GM21717 (cell line): Measurements from ENCODE around the gene KAZN.

Source experiments
- ATAC-seq: cut with Tn5 transposase; IDR thresholded peaks from one replicate; pipeline ENCODE4 v1.9.1; 2021; ENCODE audit warnings: mild to moderate bottlenecking, moderate library complexity; ENCODE audit not compliant: unreplicated experiment

The KAZN gene

DNA sequence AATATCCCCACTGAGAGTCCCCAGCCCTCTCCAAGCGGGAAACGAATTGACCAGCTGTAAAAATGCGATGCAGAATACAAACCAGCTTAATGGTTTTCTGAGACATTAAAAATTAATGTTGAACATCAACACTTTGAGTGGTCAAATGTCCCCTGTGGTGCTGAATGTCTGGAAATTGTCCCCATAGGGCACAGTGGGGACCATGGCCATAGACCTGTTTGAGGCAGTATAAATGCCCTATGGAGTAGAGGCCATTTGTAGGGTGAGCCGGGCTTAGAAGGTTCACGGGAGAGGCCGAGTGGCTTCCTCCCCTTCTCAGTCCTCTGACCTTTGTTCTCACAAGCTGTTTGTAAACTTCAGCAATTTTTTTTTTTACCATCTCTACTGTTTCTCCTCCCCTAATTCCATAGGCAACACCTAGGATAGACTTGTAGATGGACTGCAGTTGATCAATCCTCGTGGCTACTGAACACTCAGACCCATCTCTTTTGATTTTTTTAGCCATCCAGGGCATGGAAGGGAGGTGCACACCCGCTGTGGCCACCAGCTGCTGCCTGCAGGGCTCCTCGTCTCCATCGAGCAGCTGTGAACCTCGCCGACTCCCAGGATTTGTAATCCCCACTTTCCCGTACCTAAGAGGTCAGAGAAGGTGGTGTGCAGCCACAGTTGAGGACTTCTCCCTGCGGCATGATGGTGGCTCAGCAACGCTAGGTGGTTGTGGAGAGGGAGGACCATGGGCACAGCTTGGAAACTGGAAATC lies 41.0 kb downstream of the KAZN start:
- no peak for ATAC-seq

DNA sequence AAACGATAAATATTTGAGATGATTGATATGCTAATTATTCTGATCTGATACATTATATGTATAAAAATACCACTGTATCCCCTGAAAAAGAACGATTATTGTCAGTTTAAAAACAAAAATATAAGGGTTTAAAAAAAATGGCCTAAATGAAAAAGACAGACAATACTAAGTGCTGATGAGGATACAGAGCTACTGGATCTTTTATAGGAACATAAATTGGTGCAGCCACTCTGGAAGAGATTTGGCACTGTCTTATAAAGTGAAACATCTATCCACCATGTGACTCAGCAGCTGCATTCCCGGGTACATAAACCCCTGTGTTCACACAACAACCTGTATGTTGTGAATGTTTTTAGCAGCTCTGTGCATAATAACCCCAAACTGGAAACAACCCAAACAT lies 44.2 kb downstream of the KAZN start:
- ATAC-seq, result no peak

DNA sequence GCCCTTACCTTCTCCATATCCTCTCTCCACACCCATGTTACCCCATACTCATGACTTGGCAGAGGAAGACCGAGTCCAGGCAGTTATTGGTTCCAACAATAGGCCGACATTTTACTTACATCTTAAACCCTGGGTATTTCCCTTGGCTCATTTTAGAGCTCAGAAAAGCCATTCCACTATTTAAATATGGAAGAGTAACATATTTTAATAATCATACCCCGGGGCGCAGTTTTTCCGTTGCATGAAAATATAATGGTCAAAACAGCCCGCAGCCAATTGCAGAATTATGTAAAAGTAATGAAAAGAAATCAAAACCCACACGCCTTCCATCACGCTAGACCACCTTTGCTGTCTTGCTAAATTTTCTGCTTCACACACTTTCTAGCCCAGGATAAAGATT lies 48.5 kb downstream of the KAZN start:
- ATAC-seq, result no peak

DNA sequence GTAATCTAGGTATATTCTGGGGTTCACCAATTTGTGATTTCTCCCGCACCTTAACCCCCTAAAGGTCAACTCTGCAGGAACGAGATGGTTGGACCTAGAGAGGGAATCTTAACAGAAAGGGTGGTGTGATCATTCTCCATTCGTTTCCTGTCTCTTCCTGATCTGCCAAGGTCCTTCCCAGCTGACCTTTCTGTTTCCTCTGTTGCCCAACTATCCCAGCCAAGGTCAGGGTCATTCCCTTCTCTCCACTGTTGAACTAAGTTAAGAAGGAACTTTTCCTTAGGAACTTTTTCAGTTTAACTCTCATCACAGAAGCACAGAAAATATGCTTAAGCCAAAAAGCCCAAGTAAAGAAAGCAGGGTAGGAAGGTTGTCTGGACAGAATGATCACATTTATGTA lies 49.3 kb downstream of the KAZN start:
- no peak for ATAC-seq

DNA sequence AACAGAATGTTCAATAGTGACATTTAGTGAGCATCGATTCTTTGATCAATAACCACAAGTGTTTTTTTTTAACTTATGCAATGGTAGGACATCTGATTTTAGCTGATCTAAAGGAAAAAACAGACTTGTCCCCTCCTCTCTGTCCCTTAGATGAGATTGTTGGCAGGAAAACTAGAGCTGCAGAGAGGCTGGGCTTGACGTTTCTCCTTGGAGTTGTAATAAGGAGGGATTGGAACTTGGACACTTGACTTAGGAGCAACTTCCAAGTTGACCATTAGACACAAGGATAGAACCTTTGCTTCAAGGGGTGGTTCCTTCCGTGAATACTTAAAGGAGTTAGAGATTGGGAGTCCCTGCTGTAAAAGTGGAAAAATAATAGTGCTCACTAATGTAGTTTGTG lies 49.9 kb downstream of the KAZN start:
- ATAC-seq, result no peak

DNA sequence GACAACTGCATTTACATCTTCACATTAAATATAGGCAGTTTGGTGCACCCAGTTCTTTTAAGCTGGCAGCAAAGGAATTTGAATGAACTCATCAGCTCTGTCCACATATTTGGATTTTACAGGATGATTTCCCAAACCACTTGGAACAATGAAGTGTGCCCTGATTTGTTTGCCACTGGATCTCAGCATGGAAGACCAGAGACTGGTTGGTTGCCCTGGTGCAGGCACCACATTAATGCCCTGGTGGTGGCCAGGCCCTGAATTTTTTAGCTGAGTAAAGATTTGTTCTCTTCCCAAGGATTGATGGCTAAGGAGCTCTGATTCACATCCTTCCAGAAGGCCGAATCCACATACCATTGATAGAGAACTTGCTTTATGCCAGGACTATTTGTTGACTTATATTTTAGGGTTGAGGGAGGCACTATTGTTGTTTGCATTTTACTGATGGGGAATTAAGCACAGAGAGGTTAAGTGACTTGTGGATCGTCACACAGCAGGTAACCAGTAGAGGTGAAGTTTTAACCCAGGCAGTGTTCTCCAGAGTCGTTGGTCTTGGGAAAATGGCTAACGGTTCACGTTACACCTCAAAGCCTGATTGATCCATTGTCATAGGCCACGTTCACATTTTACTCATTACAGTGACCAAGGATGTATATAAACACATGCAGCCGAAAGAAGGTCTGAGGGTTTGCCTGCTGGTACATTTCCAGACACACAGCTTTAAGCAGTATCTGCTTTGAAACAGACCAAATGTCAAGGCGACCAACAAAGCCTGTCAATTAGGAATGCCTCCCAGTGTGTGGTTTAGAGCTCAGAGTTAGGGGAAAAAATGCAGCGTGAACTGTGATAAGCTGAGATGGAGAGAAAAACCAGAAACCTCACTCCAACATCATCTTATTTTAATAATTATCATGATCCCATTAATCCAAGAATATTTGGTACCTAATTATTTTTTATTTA lies 50.7 kb downstream of the KAZN start:
- no peak for ATAC-seq

DNA sequence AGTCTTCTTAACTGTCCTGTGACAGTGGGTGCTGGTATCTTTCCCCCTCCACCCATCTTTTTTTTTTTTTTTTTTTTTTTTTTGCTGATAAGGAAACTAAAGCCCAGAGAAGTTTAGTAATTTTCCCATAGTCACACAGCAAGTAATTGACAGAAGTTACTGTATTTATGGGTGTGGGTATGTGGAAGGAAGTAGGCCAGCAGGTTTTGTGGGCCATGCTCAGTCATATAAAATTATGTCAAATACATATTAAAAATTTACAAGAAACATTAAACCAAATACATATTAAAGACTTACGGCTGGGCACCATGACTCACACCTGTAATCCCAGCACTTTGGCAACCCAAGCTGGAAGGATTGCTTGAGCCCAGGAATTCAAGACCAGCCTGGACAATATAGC lies 51.5 kb downstream of the KAZN start:
- no peak for ATAC-seq

DNA sequence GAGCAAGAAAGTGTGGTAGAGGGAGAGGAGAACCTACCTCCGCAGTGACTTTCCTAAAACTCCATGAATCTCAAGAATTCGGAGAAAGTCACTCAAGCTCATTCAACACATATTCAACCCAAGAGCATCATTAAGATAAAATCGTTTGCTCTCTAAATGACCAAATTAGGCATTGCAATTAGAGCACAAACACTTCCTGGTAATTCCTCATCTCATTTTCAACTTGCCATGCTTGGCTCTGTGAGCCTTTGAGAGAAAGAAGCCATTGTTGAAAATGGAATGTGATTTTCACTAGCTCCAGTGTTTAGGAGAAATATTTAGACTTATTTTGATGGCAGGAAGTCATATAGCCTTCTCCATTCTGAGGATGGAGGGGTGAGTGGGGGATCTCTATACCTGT lies 52.5 kb downstream of the KAZN start:
- no peak for ATAC-seq

DNA sequence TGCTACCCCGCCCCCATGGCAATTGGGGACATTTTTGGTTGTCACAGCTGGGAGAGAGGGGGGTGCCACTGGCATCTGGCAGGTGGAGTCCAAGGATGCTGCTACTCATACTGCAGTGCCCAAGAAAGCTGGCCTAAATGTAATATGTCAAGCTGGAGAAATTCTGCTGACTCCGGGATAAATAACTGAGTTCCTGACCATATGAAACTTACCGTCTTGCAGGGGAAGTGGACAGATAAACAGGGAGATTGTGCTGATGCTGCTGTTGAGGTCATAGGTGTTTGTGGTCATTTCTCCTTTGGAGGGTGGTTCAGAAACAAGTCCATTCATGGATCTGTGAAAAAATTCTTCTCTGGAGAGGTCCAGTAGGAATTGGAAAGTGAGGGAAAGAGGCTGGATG lies 54.4 kb downstream of the KAZN start:
- no peak for ATAC-seq

DNA sequence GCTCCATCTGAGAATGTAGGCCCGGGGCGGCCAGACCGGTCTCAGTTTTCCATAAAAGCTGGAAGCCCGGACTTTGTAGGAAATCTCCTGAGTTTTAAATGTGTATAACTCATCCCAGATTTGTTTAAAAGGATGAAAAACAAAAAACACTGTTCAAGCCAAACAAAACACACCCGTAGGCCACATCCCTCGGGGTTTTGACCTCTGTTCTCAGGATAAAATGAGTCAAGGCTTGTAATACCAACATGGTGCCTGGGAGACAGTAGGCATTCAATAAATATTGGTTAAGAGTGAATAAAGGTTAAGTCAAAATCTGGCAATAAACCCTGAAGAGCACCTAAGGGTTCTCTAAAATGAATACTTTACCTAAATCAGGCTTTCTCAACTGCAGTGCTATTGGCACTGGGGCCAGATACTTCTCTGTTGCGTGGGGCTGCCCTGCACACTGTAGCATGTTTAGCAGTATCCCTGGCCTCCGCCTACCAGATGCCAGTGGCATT lies 55.0 kb downstream of the KAZN start:
- no peak for ATAC-seq

DNA sequence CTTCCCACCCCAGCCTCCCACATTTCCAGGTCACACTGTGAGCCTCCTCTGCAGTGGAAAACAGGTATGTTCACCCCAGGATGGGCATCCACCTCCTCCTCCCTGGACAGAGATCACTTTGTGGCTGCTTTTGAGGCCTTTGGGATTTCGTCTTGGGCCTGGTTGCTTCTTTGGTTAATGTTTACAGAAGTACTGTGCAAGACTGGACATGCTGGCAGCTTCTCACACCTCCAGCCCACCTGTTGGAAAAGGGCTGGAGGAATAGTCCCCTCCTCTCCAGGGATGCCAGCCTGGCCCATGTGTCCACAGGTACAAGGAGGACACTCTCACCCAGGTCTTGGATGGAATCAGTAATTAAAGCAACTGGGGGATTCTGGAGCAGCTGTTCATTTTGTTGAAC lies 56.1 kb downstream of the KAZN start:
- no peak for ATAC-seq

DNA sequence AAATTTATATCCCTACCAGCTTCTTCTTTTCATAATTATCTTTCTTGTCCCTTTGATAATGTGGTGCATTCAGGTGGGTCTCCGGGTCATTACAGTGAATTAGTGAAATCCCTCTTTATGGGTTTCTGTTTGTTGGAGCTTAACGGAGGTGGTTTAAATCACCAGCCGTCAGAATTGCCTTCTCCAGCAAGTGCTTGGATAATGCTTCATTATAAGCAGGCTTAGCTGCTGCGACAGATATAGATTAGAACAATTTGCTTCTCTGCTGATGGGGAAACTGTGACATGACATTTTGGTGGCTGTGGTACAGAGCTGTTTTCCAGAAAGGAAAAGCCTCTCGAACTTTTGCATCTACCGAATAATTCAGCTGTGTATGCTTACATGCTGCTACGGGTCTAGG lies 56.9 kb downstream of the KAZN start:
- ATAC-seq, result no peak

DNA sequence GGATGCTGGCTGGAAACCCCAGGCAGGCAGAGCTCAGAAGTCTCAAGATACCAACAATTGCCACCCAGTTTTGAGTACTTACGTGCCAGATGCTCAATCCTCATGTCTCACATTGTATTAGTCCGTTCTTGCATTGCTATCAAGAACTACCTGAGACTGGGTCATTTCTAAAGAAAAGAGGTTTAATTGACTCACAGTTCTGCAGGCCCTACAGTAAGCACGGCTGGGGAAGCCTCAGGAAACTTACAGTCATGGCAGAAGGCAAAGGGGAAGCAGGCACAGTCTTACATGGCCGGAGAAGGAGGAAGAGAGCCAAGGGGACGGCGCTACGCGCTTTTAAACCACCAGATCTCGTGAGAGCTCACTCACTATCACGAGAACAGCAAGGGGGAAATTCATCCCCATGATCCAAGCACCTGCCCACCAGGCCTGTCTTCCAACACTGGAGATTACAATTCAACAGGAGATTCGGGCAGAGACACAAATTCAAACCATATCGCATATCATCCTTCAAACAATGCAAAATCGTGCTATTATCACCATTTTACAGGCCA lies 58.0 kb downstream of the KAZN start:
- no peak for ATAC-seq

DNA sequence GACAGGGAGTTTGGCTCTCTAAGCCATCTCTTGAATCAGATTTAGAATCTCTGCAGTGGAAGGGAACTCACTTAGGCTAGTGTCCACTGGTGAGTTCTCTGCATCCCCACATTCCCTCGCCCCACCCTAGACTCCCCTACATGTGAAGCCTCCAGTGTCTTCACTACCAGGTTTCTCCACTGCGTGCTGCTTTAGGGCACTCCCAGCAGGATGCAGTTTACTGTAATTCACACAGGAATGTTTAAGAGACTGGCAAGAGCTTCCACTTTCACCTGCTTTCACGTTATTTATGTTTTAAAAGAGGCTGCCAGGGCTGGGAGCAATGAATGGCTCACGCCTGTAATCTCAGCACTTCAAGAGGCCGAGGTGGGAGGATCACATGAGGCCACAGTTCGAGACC lies 60.2 kb downstream of the KAZN start:
- ATAC-seq, result no peak

DNA sequence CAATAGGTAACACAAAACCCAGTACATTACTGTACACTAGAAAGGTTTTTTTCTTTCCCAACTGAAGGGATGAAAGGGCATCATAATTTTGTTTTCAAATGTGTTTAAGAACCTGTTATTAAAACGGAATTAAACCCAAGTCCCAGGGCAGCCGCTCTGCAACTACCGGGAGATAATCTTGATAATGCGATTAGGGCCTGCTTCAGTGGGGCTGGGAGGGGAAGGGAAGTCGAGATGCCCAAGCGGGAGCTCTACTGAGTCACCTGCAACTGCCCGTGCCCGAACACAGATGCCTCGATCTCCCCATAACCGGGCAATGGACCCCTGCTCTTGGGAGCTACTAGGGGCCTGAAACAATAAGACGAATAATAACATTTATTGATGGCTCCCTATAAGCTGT lies 61.4 kb downstream of the KAZN start:
- ATAC-seq, result no peak

DNA sequence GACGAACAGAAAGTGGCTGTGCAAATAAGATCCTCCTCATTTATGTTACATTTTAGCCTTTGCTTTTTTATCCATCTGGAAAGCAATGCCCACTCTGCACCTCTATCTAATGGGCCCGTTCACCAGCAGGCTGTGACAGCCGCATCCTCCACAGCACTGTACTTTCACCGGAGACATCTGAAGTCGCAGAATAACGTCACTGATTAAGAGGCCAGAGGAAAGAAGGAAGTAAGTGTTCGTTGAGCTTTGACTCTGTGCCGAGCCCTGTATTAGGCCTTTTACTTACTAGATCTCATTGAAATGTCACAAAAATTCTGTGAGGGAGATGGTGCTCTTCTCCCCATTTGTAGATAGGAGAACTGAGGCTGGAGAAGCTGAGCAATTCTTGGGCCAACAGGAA lies 62.3 kb downstream of the KAZN start:
- no peak for ATAC-seq

DNA sequence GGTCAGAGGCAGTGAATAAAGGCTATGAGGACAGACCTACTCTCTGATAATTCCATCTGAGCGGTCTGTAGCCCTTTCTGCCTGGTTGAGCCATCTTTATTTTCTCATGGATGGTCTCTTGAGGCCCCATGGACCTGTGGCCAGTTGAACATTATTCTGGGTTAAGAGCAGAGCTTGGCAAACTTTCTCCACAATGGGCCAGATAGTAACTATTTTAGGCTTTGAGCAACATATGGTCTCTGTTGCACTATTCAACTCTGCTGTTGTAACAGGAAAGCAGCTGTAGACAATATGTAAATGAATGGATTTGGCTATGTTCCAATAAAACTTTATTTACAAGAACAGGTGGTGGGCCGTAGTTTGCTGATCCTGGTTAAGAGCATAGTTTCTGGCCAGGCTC lies 62.7 kb downstream of the KAZN start:
- ATAC-seq, result no peak

DNA sequence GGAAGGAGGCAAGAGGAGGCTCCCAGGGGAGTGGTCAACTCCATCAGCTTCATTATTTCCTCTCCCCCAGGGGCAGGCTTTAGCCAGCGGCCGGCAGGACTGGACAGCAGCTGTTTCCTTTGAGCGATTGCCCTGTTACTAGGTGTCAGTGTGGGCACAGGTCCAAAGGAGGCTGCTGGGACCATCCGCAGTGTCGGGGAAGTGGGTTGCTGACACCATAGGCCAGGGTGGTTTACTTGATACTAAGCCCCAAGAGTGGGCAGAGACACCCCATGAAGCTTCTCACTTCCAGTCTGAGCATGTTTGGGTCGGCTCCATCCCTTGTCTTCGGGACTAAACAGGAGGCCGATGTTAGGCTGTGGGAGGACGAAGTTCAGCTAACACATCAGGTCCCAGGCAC lies 63.6 kb downstream of the KAZN start:
- no peak for ATAC-seq

DNA sequence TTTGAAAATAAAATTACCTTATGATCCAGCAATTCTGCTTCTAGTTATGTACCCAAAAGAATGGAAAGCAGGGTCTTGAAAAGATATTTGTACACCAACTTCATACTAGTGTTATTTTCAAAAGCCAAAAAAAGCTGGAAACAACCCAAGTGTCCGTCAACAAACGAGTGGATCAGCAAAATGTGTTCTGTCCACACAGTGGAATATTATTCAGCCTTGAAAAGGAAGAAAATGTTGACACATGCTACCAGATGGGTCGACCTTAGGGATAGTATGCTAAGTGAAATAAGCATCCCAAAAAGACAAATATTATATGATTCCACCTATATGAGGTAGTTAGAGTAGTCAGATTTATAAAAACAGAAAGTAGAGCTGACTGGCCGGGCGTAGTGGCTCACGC lies 65.3 kb downstream of the KAZN start:
- ATAC-seq, result no peak

DNA sequence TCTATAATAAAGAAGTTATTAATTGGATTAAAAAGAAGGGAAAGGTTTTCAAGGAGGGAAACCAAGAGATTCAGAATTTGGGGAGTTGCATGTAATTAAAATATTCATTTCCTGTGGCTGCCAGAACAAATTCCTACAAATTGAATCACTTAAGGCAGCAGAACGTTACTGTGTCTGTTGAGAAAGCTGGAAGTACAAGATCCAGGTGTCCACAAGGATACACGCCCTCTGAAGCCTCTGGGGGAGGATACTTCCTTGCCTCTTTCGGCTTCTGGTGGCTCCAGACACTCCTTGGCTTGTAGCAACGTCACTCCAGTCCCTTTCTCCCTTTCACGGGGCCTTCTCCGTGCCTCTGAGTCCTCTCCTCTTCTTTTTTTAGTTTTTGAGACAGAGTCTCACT lies 67.9 kb downstream of the KAZN start:
- ATAC-seq, result no peak

DNA sequence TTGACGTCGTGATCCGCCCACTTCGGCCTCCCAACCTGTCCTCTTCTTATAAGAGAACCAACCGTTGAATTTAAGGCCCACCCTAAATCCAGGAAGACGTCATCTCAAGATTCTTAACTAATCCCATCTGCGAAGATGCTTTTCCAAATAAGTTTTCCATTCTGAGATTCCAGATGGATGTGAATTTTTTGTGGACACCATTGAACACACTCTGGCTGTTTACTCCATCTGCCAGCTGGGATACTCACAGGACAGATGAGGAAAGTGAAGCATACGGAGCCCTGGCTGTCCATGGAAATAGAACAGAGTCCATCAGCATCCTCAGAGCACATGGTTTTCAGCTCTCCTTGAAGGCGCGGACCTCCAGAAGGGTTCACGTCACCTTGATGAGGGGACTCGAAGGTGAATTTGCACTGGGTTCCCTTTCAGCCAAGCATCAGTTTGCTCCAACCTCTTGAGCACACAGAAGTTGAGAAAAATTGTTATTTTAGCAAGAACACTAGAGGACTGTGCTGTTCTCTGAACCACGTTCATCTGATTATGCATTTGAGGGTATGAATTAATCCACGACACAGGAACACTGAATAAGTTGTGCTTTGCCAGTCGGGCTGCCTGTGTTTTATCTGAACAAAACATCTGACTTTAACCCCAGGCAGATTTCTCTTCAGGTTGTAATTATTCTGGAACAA lies 68.6 kb downstream of the KAZN start:
- ATAC-seq, result no peak
